ENCODE results near the gene TNXB.
"Not testable (repeated sequence)": the region's sequence is repeated elsewhere in the genome, so short reads cannot be mapped to it uniquely, and the experiment has no call there.

The TNXB gene

DNA sequence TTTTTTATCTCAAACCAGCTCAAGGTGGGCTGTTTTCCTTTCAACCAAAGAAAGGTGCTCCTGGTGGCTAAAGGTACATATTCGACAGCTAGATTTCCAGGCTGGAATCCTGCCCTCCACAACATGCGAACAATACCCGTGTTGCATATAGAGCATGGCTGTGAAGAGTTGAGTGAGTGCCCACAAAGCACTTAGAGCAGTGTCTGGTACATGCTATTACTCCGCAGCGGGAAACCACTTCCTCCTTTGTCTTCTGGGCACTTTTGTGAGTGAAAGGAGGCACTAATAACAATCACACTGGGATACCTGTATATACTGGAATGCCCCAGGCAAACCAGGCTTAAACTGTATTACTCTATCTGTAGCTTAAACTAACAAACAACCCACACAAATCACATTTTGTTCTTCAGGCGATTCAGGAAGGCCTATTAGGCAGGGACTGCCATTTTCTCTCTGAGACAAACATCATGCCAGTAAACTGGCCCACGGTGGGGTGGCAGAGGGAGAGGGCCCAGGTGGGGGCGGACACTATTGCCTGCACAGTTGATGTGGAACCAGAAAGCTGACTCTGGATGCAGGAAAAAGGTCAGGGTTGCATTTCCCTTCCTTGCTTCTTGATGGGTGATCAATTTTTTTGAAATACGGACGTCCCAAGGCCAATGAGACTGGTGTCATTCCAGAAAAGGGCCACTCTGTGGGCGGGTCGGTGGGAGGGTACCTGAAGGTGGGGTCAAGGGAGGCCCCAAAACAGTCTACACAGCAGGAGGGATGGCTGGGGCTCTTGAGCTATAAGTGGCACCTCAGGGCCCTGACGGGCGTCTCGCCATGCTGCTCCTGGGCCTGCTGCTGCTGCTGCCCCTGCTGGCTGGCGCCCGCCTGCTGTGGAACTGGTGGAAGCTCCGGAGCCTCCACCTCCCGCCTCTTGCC, 71.3 kb downstream of the TNXB start, which contains the start of gene CYP21A2:
CYP21A2 (plus strand) TSS at position 818 of the 927 bp plus-strand sequence; CDS start at position 826, 8 bp downstream.
- not testable (repeated sequence) for DNase-seq (ENCODE audit: low read depth)

DNA sequence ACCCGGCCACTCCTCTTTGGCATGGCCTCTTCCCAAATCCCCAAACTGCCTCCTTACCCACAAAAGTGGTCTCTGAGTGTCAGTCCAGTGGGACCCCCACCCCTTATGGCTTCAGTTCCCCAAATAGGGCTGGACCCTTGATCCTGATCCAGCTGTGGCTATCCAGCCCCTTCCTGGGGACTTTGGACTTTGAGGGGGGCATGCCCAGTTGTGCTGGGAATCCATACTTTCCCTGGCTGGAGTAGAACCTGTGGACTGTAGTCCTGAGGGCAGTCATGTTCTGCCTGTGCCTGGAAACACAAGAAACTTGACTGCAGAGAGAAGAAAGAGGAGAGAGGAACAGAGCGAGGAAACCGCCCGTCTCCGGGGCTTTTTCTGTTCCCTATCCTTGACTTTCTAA, 72.0 kb downstream of the TNXB start:
- DNase-seq (ENCODE audit: low read depth): not testable (repeated sequence)

DNA sequence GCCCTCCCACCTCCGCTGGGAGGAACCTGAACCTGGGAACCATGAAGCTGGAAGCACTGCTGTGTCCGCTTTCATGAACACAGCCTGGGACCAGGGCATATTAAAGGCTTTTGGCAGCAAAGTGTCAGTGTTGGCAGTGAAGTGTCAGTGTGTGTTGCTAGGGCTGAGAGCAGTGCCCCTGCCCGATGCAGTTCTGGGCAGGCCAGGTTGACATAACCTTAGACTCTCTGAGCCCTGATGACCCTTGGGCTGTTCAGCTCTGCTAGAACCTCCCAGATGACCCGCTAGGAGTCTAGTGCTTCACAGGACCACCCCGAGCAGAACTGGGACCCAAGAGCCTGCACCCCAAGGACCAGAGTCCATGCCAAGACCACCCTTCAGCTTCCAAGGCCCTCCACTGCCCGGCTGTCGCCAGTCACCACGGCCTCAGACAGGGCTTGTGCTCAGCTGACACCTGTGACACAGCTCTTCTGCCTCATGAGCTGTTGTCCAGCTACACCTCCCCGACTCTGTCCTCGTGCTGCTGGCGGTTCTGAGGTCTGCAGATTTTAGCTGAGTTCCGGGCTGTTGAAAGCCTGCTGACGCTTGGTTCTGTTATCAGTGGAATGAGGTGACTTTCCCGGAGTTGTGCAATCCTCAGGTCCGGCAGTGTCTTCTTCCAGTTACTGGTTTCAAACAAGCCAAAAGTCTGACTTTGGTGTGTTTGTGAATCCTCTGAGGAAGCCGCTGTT, 73.7 kb downstream of the TNXB start:
- not testable (repeated sequence) for DNase-seq (ENCODE audit: low read depth)

GRCh38 chr6:32029553-32029952, 79.6 kb downstream of the TNXB start:
- DNase-seq (ENCODE audit: low read depth): not testable (repeated sequence)

GRCh38 chr6:32028631-32029030, 80.5 kb downstream of the TNXB start:
- DNase-seq (ENCODE audit: low read depth): not testable (repeated sequence)

- DNase-seq (ENCODE audit: low read depth): not testable (repeated sequence)
Measured at GRCh38 chr6:32022100-32022499, 87.0 kb downstream of the TNXB start.

DNA sequence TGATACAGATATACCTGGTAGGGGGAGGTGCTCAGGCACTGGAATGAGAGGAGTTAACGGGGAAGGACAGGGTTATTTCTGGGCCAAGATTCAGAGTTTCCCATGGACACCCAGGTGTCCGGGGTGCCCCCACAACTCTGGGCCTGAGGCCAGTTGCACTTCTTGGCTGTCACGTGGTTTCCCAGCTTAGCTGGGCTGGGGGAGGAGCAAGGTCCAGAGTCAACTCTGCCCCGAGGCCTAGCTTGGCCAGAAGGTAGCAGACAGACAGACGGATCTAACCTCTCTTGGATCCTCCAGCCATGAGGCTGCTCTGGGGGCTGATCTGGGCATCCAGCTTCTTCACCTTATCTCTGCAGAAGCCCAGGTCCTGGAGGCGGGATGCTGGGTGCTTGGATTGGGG, 94.6 kb downstream of the TNXB start, which contains the start of gene C4B:
C4B (plus strand) TSS at position 249 of the 400 bp plus-strand sequence; CDS start at position 300, 51 bp downstream.
- not testable (repeated sequence) for DNase-seq (ENCODE audit: low read depth)

- DNase-seq (ENCODE audit: low read depth): not testable (repeated sequence)
Measured at GRCh38 chr6:32013738-32014137, 95.4 kb downstream of the TNXB start.

DNA sequence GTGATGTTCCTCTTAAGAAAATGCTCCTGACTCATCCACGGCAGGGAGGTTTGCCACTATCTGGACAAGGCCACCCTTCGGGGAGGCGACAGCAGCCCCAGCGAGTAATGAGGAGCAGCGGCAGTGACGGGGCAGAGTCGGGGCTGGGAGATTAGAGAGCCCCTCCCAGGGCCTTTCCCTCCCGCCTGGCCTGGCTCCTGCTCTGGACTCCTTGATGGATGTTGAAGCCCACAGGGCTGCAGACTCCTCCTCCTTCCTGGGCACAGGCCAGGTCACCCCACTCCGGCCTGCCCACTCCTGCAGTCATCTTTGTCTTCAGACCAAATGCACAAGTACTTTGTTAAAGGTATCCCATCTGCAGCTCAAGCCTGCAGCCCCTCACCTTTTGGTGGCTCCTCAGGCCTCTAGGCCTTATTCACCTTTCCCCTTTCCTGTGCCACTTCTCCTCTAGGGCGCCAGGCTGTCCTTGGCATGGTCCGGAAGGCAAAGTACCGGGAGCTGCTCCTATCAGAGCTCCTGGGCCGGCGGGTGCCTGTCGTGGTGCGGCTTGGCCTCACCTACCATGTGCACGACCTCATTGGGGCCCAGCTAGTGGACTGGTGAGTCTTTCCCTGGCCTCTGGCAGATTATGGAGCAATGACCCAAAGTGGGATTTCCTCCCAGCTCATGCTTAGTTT, 96.1 kb downstream of the TNXB start:
- not testable (repeated sequence) for DNase-seq (ENCODE audit: low read depth)

DNA sequence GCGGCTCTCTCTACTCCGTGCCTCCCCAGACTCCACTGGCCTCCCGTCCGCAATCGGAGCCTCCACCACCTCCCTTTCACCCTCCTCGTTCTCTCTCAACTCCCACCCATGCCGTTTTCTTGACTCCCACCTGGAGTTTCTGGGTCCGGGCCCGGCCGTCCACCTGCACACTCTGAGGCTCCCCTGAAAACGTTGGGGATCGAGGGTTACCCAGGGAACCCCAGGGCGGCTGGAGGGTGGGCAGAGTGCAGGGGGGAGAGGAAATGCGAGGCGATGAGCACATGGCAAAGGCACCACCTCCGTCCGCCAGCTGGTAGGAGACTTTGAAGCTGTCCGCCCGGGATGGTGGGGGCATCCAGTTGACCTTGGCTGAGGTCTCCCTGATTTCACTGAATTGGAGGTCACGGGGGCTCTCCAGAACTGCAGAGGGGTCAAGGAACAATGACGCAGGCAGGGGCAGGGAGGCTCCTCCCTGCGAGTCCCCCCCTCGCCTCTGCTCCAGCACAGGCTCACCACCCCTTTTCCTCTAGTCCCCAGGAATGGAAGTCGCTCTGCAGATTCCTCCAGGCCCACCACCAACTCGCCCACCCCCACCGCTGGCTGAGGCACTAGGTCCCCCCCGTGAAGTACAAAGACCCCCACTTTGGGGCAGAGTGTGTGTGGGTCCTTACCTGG, 98.1 kb downstream of the TNXB start:
- DNase-seq (ENCODE audit: low read depth): not testable (repeated sequence)

- not testable (repeated sequence) for DNase-seq (ENCODE audit: low read depth)
Measured at GRCh38 chr6:32009537-32009936, 99.6 kb downstream of the TNXB start.

DNA sequence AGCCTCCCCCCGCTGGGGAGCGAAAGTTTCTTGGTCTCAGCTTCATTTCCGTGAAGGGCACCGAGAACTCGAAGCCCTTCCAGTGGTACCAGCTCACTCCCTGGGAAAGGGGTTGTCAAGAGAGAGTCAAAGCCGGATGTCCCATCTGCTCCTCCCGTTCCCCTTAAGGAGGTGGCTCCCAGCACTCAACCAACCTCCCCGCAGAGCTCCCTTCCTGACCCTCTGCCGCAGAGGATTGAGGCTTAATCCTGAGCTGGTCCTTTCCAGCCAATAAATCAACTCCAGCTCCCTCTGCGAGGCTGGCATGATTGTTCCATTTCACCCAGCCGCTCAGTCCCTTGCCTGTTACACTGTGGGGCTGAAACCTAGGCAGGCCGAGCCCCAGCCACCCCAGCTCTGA, 100.5 kb downstream of the TNXB start:
- DNase-seq (ENCODE audit: low read depth): not testable (repeated sequence)

- DNase-seq (ENCODE audit: low read depth): not testable (repeated sequence)
Measured at GRCh38 chr6:32008037-32008436, 101.1 kb downstream of the TNXB start.

DNA sequence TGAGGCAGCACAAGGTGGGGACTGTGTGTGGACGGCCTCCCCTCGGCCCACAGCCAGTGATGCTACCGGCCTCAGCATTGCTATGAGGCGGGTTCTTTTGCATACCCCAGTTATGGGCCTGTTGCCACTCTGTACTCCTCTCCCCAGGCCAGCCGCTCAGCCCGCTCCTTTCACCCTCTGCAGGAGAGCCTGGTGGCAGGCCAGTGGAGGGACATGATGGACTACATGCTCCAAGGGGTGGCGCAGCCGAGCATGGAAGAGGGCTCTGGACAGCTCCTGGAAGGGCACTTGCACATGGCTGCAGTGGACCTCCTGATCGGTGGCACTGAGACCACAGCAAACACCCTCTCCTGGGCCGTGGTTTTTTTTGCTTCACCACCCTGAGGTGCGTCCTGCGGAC, 102.1 kb downstream of the TNXB start:
- DNase-seq (ENCODE audit: low read depth): not testable (repeated sequence)

DNA sequence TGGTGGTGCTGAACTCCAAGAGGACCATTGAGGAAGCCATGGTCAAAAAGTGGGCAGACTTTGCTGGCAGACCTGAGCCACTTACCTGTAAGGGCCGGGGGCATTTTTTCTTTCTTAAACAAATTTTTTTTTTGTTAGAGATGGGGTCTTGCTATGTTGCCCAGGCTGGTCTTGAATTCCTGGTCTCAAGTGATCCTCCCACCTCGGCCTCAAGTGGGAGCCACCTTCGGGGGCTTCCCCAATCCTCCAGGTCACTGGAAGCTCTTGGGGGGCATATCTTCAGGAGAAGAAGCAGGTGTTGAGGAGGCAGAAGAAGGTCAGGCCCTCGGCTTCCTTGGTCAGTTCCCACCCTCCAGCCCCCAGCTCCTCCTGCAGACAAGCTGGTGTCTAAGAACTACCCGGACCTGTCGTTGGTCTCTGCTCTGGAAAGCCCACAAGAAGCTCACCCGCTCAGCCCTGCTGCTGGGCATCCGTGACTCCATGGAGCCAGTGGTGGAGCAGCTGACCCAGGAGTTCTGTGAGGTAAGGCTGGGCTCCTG, 103.1 kb downstream of the TNXB start:
- not testable (repeated sequence) for DNase-seq (ENCODE audit: low read depth)

DNA sequence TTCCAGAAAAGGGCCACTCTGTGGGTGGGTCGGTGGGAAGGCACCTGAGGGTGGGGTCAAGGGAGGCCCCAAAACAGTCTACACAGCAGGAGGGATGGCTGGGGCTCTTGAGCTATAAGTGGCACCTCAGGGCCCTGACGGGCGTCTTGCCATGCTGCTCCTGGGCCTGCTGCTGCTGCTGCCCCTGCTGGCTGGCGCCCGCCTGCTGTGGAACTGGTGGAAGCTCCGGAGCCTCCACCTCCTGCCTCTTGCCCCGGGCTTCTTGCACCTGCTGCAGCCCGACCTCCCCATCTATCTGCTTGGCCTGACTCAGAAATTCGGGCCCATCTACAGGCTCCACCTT, 103.6 kb downstream of the TNXB start:
- DNase-seq (ENCODE audit: low read depth): not testable (repeated sequence)

DNA sequence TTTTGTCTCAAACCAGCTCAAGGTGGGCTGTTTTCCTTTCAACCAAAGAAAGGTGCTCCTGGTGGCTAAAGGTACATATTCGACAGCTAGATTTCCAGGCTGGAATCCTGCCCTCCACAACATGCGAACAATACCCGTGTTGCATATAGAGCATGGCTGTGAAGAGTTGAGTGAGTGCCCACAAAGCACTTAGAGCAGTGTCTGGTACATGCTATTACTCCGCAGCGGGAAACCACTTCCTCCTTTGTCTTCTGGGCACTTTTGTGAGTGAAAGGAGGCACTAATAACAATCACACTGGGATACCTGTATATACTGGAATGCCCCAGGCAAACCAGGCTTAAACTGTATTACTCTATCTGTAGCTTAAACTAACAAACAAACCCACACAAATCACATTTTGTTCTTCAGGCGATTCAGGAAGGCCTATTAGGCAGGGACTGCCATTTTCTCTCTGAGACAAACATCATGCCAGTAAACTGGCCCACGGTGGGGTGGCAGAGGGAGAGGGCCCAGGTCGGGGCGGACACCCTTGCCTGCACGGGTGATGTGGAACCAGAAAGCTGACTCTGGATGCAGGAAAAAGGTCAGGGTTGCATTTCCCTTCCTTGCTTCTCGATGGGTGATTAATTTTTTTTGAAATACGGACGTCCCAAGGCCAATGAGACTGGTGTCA, 104.1 kb downstream of the TNXB start:
- DNase-seq (ENCODE audit: low read depth): not testable (repeated sequence)

DNA sequence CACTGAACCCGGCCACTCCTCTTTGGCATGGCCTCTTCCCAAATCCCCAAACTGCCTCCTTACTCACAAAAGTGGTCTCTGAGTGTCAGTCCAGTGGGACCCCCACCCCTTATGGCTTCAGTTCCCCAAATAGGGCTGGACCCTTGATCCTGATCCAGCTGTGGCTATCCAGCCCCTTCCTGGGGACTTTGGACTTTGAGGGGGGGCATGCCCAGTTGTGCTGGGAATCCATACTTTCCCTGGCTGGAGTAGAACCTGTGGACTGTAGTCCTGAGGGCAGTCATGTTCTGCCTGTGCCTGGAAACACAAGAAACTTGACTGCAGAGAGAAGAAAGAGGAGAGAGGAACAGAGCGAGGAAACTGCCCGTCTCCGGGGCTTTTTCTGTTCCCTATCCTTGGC, 104.7 kb downstream of the TNXB start:
- DNase-seq (ENCODE audit: low read depth): not testable (repeated sequence)

GRCh38 chr6:32003301-32003700, 105.8 kb downstream of the TNXB start:
- DNase-seq (ENCODE audit: low read depth): not testable (repeated sequence)

DNA sequence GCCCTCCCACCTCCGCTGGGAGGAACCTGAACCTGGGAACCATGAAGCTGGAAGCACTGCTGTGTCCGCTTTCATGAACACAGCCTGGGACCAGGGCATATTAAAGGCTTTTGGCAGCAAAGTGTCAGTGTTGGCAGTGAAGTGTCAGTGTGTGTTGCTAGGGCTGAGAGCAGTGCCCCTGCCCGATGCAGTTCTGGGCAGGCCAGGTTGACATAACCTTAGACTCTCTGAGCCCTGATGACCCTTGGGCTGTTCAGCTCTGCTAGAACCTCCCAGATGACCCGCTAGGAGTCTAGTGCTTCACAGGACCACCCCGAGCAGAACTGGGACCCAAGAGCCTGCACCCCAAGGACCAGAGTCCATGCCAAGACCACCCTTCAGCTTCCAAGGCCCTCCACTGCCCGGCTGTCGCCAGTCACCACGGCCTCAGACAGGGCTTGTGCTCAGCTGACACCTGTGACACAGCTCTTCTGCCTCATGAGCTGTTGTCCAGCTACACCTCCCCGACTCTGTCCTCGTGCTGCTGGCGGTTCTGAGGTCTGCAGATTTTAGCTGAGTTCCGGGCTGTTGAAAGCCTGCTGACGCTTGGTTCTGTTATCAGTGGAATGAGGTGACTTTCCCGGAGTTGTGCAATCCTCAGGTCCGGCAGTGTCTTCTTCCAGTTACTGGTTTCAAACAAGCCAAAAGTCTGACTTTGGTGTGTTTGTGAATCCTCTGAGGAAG, 106.4 kb downstream of the TNXB start:
- DNase-seq (ENCODE audit: low read depth): not testable (repeated sequence)

All from stromal cell of bone marrow (primary cell).